ENCODE measurements around the gene MAPKAPK3. TPM values are rescaled to one million over a fixed set of nuclear protein-coding genes. Genes with fewer than 3 reads are reported as not detected.

The MAPKAPK3 gene
- polyA plus RNA-seq, 1 donor from 2014 or later: 4.3 TPM

DNA sequence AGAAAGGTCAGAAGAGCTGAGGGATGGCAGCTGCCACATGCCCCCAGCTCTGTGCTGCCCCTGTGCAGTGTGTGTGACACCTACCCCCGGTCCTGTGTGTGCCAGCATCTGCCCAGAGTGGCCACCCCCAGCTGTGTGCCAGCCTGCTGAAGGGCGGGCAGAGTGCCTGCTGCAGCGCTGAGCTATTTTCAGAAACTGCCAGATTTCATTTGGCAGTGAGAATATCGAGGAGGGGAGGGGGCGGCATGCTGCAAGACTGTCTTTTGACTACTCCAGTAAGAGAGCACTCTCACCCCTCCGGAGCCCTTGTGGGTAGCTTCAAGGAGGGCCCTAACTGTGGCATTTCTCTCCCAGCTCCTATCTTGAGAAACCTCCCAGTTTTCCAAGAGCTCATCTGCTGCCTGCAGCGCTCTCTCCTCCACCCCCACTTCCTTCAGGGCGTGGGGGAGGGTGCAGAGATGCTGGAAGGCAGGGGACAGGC is 32.5 kb downstream of the MAPKAPK3 start:
- no peak overlapping the region for H3K4me3 ChIP-seq (ENCODE audit: low read length)
- H4K20me1 ChIP-seq (ENCODE audit: insufficient read depth): no peaks in the 10 kb centered on the region
- no peak overlapping the region for H3K9ac ChIP-seq (ENCODE audit: low read length)
- H3K79me2 ChIP-seq (replicated peaks; ENCODE audit: insufficient read depth, low read length): no peaks in the 10 kb centered on the region
- H3K4me2 ChIP-seq (ENCODE audit: low read length): no peak overlapping the region
- no peaks in the 10 kb centered on the region for H3K36me3 ChIP-seq (ENCODE audit: insufficient read depth, low read length)
- H2AFZ ChIP-seq (ENCODE audit: low read depth, low read length): no peak overlapping the region
- no peak for TF ChIP-seq SMC3 (conservative IDR thresholded peaks at IDR 0.05; ENCODE audit: poor library complexity)
- TF ChIP-seq EZH2 (IDR thresholded peaks at IDR 0.05; ENCODE audit: borderline replicate concordance, insufficient read depth, low read length, poor library complexity, severe bottlenecking): no peak
- TF ChIP-seq, protein P1, sequence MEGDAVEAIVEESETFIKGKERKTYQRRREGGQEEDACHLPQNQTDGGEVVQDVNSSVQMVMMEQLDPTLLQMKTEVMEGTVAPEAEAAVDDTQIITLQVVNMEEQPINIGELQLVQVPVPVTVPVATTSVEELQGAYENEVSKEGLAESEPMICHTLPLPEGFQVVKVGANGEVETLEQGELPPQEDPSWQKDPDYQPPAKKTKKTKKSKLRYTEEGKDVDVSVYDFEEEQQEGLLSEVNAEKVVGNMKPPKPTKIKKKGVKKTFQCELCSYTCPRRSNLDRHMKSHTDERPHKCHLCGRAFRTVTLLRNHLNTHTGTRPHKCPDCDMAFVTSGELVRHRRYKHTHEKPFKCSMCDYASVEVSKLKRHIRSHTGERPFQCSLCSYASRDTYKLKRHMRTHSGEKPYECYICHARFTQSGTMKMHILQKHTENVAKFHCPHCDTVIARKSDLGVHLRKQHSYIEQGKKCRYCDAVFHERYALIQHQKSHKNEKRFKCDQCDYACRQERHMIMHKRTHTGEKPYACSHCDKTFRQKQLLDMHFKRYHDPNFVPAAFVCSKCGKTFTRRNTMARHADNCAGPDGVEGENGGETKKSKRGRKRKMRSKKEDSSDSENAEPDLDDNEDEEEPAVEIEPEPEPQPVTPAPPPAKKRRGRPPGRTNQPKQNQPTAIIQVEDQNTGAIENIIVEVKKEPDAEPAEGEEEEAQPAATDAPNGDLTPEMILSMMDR (IDR thresholded peaks at IDR 0.05; ENCODE audit: poor library complexity, severe bottlenecking): no peak
- TF ChIP-seq EP300 (conservative IDR thresholded peaks at IDR 0.05; ENCODE audit: poor library complexity, severe bottlenecking): no peak
- TF ChIP-seq, protein P2, sequence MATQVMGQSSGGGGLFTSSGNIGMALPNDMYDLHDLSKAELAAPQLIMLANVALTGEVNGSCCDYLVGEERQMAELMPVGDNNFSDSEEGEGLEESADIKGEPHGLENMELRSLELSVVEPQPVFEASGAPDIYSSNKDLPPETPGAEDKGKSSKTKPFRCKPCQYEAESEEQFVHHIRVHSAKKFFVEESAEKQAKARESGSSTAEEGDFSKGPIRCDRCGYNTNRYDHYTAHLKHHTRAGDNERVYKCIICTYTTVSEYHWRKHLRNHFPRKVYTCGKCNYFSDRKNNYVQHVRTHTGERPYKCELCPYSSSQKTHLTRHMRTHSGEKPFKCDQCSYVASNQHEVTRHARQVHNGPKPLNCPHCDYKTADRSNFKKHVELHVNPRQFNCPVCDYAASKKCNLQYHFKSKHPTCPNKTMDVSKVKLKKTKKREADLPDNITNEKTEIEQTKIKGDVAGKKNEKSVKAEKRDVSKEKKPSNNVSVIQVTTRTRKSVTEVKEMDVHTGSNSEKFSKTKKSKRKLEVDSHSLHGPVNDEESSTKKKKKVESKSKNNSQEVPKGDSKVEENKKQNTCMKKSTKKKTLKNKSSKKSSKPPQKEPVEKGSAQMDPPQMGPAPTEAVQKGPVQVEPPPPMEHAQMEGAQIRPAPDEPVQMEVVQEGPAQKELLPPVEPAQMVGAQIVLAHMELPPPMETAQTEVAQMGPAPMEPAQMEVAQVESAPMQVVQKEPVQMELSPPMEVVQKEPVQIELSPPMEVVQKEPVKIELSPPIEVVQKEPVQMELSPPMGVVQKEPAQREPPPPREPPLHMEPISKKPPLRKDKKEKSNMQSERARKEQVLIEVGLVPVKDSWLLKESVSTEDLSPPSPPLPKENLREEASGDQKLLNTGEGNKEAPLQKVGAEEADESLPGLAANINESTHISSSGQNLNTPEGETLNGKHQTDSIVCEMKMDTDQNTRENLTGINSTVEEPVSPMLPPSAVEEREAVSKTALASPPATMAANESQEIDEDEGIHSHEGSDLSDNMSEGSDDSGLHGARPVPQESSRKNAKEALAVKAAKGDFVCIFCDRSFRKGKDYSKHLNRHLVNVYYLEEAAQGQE (IDR thresholded peaks at IDR 0.05; ENCODE audit: borderline replicate concordance): no peak
- no peak for TF ChIP-seq RAD21 (conservative IDR thresholded peaks at IDR 0.05)
- TF ChIP-seq POLR2AphosphoS5 (IDR thresholded peaks at IDR 0.05): no peak
- TF ChIP-seq MXI1 (conservative IDR thresholded peaks at IDR 0.05; ENCODE audit: poor library complexity, severe bottlenecking): no peak
- H3K27ac ChIP-seq (ENCODE audit: low read length): no peak overlapping the region
- no peaks in the 10 kb centered on the region for H3K27me3 ChIP-seq (ENCODE audit: insufficient read depth, low read depth, low read length)
- no peaks in the 10 kb centered on the region for H3K9me3 ChIP-seq (ENCODE audit: low read length)
- H3K9me2 ChIP-seq (ENCODE audit: insufficient read depth, low read length): no peaks in the 10 kb centered on the region
- H3F3A ChIP-seq (ENCODE audit: insufficient read depth, low read length, poor library complexity, severe bottlenecking): no peaks in the 10 kb centered on the region

DNA sequence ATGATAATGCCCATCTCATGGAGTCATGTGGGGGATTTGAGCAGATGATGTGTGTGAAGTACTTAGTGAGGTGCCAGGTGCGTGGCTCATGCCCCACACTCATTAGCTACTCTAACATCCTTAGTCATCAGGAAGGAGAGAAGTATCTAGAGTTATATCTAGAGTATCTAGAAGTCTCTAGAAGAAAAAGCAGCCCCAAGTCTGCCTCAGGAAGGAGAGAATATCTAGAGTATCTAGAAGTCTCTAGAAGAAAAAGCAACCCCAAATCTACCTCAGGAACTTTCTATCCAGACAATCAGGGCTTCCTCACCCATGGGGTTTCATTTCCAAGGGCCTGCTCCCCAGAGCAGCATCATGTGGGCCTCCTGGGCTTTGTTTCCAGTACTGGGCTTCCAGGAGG is 33.1 kb downstream of the MAPKAPK3 start:
- Histone ChIP-seq H3K4me3 (ENCODE audit: low read length) (no peak overlapping the region), H3K9me3 (ENCODE audit: low read length) (no peaks in the 10 kb centered on the region), H4K20me1 (ENCODE audit: insufficient read depth) (no peaks in the 10 kb centered on the region), H3F3A (ENCODE audit: insufficient read depth, low read length, poor library complexity, severe bottlenecking) (no peaks in the 10 kb centered on the region), H2AFZ (ENCODE audit: low read depth, low read length) (no peak overlapping the region), H3K9ac (ENCODE audit: low read length) (no peak overlapping the region), H3K4me2 (ENCODE audit: low read length) (no peak overlapping the region), H3K9me2 (ENCODE audit: insufficient read depth, low read length) (no peaks in the 10 kb centered on the region), H3K36me3 (ENCODE audit: insufficient read depth, low read length) (no peaks in the 10 kb centered on the region), H3K79me2 (replicated peaks; ENCODE audit: insufficient read depth, low read length) (no peaks in the 10 kb centered on the region), H3K27me3 (ENCODE audit: insufficient read depth, low read depth, low read length) (no peaks in the 10 kb centered on the region), H3K27ac (ENCODE audit: low read length) (no peak overlapping the region)
- TF ChIP-seq TAF1 (IDR thresholded peaks at IDR 0.05; ENCODE audit: low read depth): no peak
- no peak for TF ChIP-seq EP300 (conservative IDR thresholded peaks at IDR 0.05; ENCODE audit: poor library complexity, severe bottlenecking)
- no peak for TF ChIP-seq SMC3 (conservative IDR thresholded peaks at IDR 0.05; ENCODE audit: poor library complexity)
- no peak for TF ChIP-seq MXI1 (conservative IDR thresholded peaks at IDR 0.05; ENCODE audit: poor library complexity, severe bottlenecking)
- no peak for TF ChIP-seq EZH2 (IDR thresholded peaks at IDR 0.05; ENCODE audit: borderline replicate concordance, insufficient read depth, low read length, poor library complexity, severe bottlenecking)
- TF ChIP-seq RAD21 (conservative IDR thresholded peaks at IDR 0.05): no peak
- TF ChIP-seq POLR2AphosphoS5 (IDR thresholded peaks at IDR 0.05): no peak
- TF ChIP-seq, protein P2 (IDR thresholded peaks at IDR 0.05; ENCODE audit: borderline replicate concordance): no peak
- TF ChIP-seq, protein P1 (IDR thresholded peaks at IDR 0.05; ENCODE audit: poor library complexity, severe bottlenecking): no peak
